Neural progenitor cell (in vitro differentiated cells): ENCODE data around the gene CYB561D1. TPM values are rescaled to one million over a fixed set of nuclear protein-coding genes. Genes with fewer than 3 reads are reported as not detected.

ENCODE experiments used
- DNase-seq: peaks from one replicate; pipeline ENCODE4 v3.0.0-alpha.2; 2016; ENCODE audit warnings: low spot score
- H2AFZ ChIP-seq: fragments of 200-600 bp; sonication (generic); replicated peaks from 2 replicates; pipeline ENCODE4 v1.6.1; 2016; ENCODE audit warnings: antibody characterized with exemption
- H3F3A ChIP-seq: fragments of 200-600 bp; sonication (generic); 2 replicates; pipeline ENCODE4 v1.6.1; 2016; ENCODE audit warnings: antibody characterized with exemption, low read depth
- H3K27ac ChIP-seq: fragments of 200-600 bp; sonication (generic); 2 replicates; pipeline ENCODE4 v1.5.1; 2016; ENCODE audit warnings: mild to moderate bottlenecking
- H3K27me3 ChIP-seq: fragments of 200-600 bp; sonication (generic); 2 replicates; pipeline ENCODE4 v1.6.1; 2016; ENCODE audit warnings: mild to moderate bottlenecking, moderate library complexity
- H3K36me3 ChIP-seq: fragments of 200-600 bp; sonication (generic); 2 replicates; pipeline ENCODE4 v1.5.1; 2016
- H3K4me1 ChIP-seq: fragments of 200-600 bp; sonication (generic); 2 replicates; pipeline ENCODE4 v1.6.1; 2016; ENCODE audit warnings: mixed run types
- H3K4me2 ChIP-seq: fragments of 200-600 bp; sonication (generic); 2 replicates; pipeline ENCODE4 v1.6.1; 2016
- H3K4me3 ChIP-seq: fragments of 200-600 bp; sonication (generic); 2 replicates; pipeline ENCODE4 v1.5.1; 2016
- H3K79me2 ChIP-seq: fragments of 200-600 bp; sonication (generic); 2 replicates; pipeline ENCODE4 v1.6.1; 2016; ENCODE audit warnings: low read depth
- H3K9ac ChIP-seq: fragments of 200-600 bp; sonication (generic); 2 replicates; pipeline ENCODE4 v1.6.1; 2016
- H3K9me3 ChIP-seq: fragments of 200-600 bp; sonication (generic); 2 replicates; pipeline ENCODE4 v1.5.1; 2016; ENCODE audit warnings: low read depth
- H4K20me1 ChIP-seq: fragments of 200-600 bp; sonication (generic); 2 replicates; pipeline ENCODE4 v1.6.1; 2016; ENCODE audit warnings: low read depth
- H3K27ac Mint-ChIP-seq: 3 replicates; pipeline ENCODE4 v1.8.0; 2021; ENCODE audit warnings: mixed read lengths
- H3K27me3 Mint-ChIP-seq: 2 replicates; pipeline ENCODE4 v1.8.0; 2022; ENCODE audit warnings: low read depth, mild to moderate bottlenecking, inconsistent platforms, moderate library complexity, mixed read lengths; ENCODE audit not compliant: insufficient read depth
- H3K36me3 Mint-ChIP-seq: 3 replicates; pipeline ENCODE4 v1.8.0; 2021; ENCODE audit warnings: mixed read lengths
- H3K4me1 Mint-ChIP-seq: 3 replicates; pipeline ENCODE4 v1.8.0; 2021; ENCODE audit warnings: mixed read lengths
- H3K4me3 Mint-ChIP-seq: 3 replicates; pipeline ENCODE4 v1.8.0; 2021; ENCODE audit warnings: mild to moderate bottlenecking, moderate library complexity, mixed read lengths
- H3K9me3 Mint-ChIP-seq: 3 replicates; pipeline ENCODE4 v1.8.0; 2020; ENCODE audit warnings: mixed read lengths
- EZH2 ChIP-seq: fragments of 200-600 bp; sonication (generic); IDR thresholded peaks from 2 replicates; pipeline ENCODE4 v1.6.1; 2017; ENCODE audit warnings: antibody characterized with exemption, mild to moderate bottlenecking, moderate library complexity
- EZH2phosphoT487 ChIP-seq: fragments of 200-600 bp; sonication (generic); IDR thresholded peaks from 2 replicates; pipeline ENCODE4 v1.6.1; 2017; ENCODE audit warnings: antibody characterized with exemption
- total RNA-seq: library from RNA; depleted of rRNA; stranded (reverse); fragments of >200 nt; gene quantifications from 2 replicates; pipeline ENCODE4 v1.2.3, GENCODE V29; 2015; ENCODE audit warnings: low replicate concordance
- TF ChIP-seq, protein P1 (sequence below): fragments of 200-600 bp; sonication (generic); IDR thresholded peaks from 2 replicates; pipeline ENCODE4 v1.5.1; 2017; ENCODE audit warnings: antibody characterized with exemption, mild to moderate bottlenecking

The CYB561D1 gene
- total RNA-seq, 1 donor from 2014 or later, result 4.3 TPM

DNA sequence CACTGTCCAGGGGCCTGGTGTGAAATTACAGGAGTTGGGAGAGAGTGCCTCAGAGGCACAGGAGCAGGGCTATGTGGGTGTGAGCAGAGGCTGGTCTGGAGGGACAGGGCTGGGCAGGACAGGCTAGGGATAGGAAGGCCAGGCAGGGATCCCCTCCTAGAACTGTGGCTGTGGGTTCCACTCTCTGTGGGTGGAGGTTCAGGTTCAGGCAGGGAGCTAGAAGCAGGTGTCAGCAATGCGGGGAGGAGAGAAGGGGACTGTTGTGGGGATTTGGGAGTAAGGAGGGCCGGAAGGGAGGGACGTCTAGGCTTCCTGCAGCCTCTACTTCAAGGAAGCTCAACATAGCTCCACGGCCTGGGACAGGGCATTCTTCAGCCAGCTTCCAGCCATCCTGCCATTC is 37.5 kb downstream of the CYB561D1 start:
- Histone ChIP-seq H3K27me3 (no peaks in the 10 kb centered on the region), H3K9ac (no peak overlapping the region), H3K4me3 (no peak overlapping the region), H3F3A (peaks cover 5% of the 10 kb centered on the region), H3K79me2 (no peaks in the 10 kb centered on the region), H3K27ac (no peak overlapping the region), H3K9me3 (no peaks in the 10 kb centered on the region), H2AFZ (no peak overlapping the region), H3K36me3 (no peaks in the 10 kb centered on the region), H4K20me1 (no peaks in the 10 kb centered on the region), H3K4me2 (no peak overlapping the region), H3K4me1 (peaks cover 26% of the 10 kb centered on the region)
- no peak for DNase-seq
- TF ChIP-seq, protein P1, sequence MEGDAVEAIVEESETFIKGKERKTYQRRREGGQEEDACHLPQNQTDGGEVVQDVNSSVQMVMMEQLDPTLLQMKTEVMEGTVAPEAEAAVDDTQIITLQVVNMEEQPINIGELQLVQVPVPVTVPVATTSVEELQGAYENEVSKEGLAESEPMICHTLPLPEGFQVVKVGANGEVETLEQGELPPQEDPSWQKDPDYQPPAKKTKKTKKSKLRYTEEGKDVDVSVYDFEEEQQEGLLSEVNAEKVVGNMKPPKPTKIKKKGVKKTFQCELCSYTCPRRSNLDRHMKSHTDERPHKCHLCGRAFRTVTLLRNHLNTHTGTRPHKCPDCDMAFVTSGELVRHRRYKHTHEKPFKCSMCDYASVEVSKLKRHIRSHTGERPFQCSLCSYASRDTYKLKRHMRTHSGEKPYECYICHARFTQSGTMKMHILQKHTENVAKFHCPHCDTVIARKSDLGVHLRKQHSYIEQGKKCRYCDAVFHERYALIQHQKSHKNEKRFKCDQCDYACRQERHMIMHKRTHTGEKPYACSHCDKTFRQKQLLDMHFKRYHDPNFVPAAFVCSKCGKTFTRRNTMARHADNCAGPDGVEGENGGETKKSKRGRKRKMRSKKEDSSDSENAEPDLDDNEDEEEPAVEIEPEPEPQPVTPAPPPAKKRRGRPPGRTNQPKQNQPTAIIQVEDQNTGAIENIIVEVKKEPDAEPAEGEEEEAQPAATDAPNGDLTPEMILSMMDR, result no peak
- TF ChIP-seq EZH2phosphoT487 (no peak), EZH2 (no peak)
- Mint-ChIP-seq H3K36me3 (no peaks in the 10 kb centered on the region), H3K4me1 (peaks cover 42% of the 10 kb centered on the region), H3K27ac (peak overlapping the region; percentile 19), H3K4me3 (no peak overlapping the region), H3K27me3 (peaks cover 7% of the 10 kb centered on the region), H3K9me3 (no peaks in the 10 kb centered on the region)

GRCh38 chr1:109531826-109532364 is 38.0 kb downstream of the CYB561D1 start:
- no peak overlapping the region for H3K4me2 ChIP-seq
- H3K4me1 Mint-ChIP-seq, result peaks cover 45% of the 10 kb centered on the region

GRCh38 chr1:109532365-109533136 is 38.7 kb downstream of the CYB561D1 start:
- TF ChIP-seq, protein P1, result peak; percentile 89
- TF ChIP-seq EZH2phosphoT487, result no peak
- peaks cover 7% of the 10 kb centered on the region for H3K27me3 Mint-ChIP-seq
- H3K4me3 Mint-ChIP-seq, result peak overlapping the region; percentile 65
- Histone ChIP-seq H3K9me3 (no peaks in the 10 kb centered on the region), H3K27ac (no peak overlapping the region), H3K79me2 (no peaks in the 10 kb centered on the region), H3K4me3 (no peak overlapping the region), H3K9ac (no peak overlapping the region), H3K36me3 (no peaks in the 10 kb centered on the region), H2AFZ (peak overlapping the region; percentile 10), H3K27me3 (no peaks in the 10 kb centered on the region), H3K4me2 (peak overlapping the region; percentile 41), H4K20me1 (no peaks in the 10 kb centered on the region), H3K4me1 (peaks cover 26% of the 10 kb centered on the region), H3F3A (peaks cover 5% of the 10 kb centered on the region)
- H3K36me3 Mint-ChIP-seq, result no peaks in the 10 kb centered on the region
- peak; percentile 90 for DNase-seq
- no peaks in the 10 kb centered on the region for H3K9me3 Mint-ChIP-seq
- peaks cover 45% of the 10 kb centered on the region for H3K4me1 Mint-ChIP-seq
- peak overlapping the region; percentile 90 for H3K27ac Mint-ChIP-seq

More at GRCh38 chr1:109531826-109532364, 38.0 kb downstream of the CYB561D1 start:
- H3K36me3 ChIP-seq, result no peaks in the 10 kb centered on the region
- Mint-ChIP-seq H3K4me3 (no peak overlapping the region), H3K27ac (peak overlapping the region; percentile 57), H3K27me3 (peaks cover 7% of the 10 kb centered on the region), H3K9me3 (no peaks in the 10 kb centered on the region), H3K36me3 (no peaks in the 10 kb centered on the region)
- H3K9me3 ChIP-seq, result no peaks in the 10 kb centered on the region
- TF ChIP-seq, protein P1, result no peak
- TF ChIP-seq EZH2phosphoT487 (no peak), EZH2 (no peak)
- no peak overlapping the region for H3K9ac ChIP-seq
- H3K27me3 ChIP-seq, result no peaks in the 10 kb centered on the region
- H3F3A ChIP-seq, result peaks cover 5% of the 10 kb centered on the region
- no peak for DNase-seq
- H3K4me3 ChIP-seq, result no peak overlapping the region
- peak overlapping the region; percentile 10 for H2AFZ ChIP-seq
- H3K27ac ChIP-seq, result no peak overlapping the region
- no peaks in the 10 kb centered on the region for H4K20me1 ChIP-seq
- H3K4me1 ChIP-seq, result peaks cover 26% of the 10 kb centered on the region
- no peaks in the 10 kb centered on the region for H3K79me2 ChIP-seq
